NCI-H1436 treated with DMSO at 0.1 percent for 48 hours (cell line): ENCODE measurements around the gene RFC4.
"Not testable (repeated sequence)": the region's sequence is repeated elsewhere in the genome, so short reads cannot be mapped to it uniquely, and the experiment has no call there.

ENCODE experiments used
- DNase-seq: peaks from one replicate; lab custom pipeline; 2025; lab: John Stamatoyannopoulos, UW

Gene RFC4

DNA sequence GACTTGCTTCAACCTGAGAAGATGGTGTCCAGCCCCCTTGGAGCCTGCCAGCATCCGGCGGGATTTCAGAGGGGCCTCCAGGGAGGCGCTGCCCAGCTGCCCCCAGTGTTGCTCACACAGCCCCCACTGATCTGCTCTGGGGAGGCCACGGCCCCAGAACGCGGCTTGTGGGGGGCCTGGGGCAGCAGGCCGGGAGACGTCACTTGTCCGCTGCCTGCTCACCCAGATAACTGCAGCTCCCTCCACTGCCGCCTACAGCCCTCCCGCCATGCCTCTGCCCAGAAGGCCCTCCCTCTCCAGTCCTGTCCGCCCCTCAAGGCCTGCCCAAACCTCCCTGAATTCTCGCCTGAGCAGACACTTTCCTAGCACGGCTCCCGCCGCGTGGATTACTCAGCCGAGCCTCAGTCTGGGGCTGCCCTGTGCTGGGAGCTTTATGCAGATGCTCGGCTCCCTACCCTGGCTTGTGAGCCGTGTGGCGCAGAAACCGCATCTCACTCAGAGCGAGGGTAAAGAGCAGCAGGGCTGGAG, 19.1 kb upstream of the RFC4 start:
- no peak for DNase-seq

DNA sequence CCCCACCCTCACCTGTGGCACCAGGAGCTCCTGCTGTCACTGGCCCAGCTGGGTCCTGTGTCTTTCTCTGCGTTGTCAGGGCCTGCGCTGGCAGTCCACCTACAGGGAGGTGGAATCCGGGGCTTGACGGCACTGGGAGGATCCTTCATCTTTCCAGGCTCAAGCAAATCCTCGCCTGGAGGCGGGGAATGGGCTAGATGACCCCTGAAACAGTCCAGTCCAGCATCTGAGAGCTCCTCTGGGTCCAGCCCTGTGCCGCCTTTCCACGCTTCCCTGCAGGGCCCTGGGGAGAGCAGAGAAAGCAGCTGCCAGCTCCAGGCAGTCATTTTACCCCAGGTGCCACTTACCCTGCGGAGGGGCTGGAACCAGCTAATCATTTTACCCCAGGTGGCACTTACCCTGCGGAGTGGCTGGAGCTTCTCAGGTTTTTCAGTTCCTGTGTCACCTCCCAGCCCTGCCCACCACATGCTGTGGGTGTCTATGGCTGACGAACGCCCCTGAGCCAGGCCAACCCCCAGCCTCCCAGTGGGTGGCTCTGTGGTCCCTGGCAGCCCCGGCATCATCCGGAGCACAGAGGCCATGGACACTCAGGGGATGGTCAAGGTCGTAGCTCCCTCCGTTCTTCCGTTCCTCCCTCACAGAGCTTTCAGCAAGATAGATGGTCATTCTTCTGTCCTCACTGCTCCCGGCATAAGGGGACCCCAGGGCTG, 18.3 kb upstream of the RFC4 start:
- DNase-seq: no peak

DNA sequence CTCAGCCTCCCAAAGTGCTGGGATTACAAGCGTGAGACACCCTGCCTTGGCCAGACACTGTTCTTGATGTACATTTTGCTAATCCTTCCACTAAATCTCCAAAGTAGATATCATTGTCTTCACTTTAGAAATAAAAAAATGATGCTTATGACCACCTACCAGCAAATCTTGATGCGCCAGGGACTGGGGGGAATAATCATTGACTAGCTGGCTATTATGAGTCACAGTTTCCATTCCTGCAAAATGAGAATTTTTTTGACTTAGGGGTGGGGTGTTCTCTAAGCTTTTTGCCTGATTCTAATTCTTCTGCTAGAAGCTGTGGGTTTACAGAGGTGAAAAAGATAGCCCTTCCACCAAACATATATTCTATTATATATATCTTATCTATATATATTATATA, 17.1 kb upstream of the RFC4 start:
- DNase-seq: no peak

DNA sequence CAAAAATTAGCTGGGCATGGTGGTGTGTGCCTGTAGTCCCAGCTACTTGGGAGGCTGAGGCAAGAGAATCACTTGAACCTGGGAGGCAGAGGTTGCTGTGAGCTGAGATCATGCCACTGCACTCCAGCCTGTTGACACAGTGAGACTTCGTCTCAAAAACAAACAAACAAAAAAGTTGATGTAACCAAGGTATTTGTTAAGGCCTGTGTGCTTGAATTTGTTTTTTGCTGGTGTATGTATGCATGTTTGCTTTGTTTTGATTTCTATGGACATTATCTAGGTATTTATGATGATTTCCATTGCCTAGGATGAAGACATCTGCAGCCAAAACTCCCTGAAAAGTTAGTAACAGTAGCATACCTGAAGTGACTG, 16.1 kb upstream of the RFC4 start:
- not testable (repeated sequence) for DNase-seq

DNA sequence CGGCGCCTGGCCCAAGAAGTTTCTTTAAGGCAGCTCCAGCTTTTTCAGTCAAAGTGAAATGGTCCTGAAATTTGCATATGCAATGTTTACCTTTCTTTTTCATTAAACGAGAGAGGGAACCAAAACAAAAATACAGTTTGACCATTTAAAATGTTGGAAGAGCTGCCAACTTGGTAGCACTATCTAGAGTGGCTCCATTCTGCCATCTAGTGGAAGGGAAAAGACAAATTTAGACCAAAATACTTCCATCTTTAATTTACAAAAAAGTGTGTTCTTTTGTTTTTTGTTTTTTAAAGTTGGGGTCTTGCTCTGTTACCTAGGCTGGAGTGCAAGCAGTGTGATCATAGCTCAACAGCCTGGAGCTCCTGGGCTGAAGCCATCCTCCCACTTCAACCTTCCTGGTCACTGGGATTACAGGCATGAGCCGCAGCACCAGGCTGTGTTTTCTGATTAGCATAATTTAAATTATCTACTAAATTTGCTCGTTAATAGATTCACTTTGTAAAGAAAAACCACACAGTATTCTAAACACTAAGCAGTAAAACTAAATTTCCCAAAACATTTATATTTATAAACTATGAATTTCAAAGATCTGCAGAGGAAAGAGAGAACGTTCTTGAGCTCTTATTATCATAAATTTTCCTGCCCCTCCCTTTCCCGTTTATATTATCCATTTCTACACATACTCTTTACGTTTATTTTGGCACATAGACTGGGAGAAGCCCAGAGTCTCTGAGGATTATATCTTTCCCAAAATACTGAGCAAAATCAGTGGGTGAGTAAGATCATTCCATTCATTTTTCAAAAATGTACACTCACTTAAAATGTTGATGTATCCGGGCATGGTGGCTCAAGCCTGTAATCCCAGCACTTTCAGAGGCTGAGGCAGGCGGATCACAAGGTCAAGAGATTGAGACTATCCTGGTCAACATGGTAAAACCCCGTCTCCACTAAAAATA, 15.4 kb upstream of the RFC4 start:
- peak; percentile 54 for DNase-seq

DNA sequence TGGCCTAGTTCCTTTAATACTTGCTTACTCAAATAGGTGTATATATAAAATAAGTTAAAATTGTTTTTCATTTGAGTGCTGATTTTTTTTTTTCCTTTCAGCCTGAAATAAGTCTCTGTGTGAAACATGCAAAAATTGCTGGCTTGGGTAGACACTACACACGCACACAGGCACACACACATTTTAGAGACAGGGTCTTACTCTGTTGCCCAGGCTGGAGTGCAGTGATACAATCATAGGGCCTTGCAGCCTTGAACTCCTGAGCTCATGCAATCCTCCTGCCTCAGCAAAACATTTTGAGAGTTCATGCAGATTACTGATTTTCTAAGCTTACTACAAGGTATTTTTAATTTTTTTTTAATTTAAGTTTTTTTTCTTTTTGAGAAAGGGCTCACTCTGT, 12.7 kb upstream of the RFC4 start:
- no peak for DNase-seq

DNA sequence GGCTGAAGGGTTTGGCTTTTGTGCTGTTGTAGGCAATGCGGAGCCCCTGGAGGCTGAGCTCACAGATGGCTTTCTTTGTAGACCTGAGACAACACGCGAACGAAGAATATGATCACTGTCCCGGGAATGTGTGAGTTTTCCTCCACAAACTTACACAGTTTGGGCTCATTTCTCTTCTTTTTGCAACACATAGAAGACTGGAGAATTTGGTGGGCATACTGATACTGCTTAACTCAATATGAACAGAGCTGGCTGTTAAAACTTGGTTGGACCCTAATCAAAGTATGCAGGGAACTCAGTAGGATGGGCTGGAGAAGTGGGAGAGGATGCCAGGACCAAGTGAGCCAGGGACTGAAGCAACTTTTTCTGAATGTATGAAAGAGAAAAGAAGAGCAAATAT, 12.2 kb upstream of the RFC4 start:
- DNase-seq: no peak

DNA sequence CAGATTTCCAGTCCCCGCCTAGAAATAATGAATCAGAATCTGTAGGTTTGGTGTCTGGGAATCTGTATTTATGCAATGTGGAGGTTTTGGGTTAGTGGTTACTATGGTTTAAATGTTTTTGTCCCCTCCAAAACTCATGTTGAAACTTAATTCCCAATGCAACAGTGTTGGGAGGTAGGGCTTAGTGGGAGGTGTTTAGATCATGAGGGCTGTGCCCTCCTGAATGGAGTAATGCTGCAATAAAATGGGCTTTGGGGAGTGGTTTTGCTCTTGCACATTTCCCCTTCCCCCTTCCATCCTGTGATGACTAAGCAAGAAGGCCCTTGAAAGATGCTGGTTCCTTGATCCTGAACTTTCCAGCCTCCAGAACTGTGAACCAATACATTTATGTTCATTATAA, 9.2 kb upstream of the RFC4 start:
- DNase-seq: no peak

DNA sequence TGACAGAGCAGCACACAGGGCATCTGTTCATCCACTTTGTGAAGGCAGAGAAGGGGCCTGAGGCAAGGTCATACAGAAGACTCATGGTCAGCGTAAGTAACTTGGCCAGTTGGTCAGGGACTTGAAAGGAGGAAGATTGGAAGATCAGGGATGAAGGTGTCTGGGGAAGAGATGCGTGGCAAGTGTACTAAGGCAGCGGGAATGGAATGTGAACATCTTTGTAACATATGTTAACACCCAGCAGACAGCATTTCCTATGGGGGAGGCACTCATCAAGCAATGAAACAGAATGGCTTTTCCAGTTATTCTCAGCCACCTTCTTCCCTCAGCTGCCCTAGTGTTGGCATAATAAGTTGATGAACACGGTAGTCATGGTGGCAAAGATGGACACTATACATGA, 7.8 kb upstream of the RFC4 start:
- DNase-seq: no peak

DNA sequence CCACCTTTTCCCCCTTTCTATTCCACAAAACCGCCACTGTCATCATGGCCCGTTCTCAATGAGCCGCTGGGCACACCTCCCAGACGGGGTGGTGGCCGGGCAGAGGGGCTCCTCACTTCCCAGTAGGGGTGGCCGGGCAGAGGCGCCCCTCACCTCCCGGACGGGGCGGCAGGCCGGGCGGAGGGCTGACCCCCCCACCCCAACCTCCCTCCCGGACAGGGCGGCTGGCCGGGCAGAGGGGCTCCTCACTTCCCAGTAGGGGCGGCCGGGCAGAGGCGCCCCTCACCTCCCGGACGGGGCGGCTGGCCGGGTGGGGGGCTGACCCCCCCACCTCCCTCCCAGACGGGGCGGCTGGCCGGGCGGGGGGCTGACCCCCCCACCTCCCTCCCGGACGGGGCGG, 5.0 kb upstream of the RFC4 start:
- DNase-seq: not testable (repeated sequence)

DNA sequence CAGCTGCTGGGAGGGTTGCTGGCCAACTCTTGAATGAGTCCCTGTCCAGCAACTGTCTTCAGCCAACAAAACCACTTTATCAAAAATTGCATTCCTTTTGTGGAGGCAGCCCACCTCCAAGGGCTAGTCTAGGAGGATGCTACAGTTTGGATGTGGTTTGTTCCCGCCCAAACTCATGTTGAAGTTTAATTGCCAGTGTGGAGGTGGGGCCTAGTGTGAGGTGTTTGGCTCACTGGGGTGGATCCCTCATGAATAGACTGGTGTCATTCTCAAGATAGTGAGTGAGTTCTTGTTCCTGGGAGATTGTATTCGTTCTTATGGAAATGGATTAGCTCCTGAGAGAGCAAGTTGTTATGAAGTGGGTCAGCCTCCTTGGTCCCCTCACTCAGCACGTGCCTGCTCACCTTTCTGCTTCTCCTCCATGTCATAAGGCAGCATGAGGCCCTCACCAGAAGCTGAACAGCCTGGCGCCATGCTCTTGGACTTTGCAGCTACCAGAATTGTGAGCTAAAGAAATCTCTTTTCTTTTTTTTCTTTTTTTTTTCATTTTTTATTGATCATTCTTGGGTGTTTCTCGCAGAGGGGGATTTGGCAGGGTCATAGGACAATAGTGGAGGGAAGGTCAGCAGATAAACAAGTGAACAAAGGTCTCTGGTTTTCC, 4.2 kb upstream of the RFC4 start:
- DNase-seq: no peak

DNA sequence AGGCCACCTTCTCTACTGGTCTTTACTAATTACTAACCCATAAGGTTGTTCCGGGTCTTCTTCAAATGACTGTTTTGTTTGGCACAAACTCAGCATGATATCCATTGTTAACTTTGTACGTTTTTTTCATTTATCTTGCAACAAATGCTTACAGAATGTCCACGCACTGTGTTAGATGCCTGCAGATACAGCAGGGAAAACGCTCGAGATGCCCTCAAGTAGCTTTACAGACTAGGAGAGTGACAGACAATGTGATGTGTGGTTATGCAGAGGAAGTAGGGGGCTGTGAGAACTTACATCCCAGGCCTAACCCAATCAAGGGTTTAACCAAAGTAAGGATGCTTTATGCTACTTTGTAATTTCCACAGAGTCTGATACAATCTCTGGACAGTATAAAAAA, 949 bp upstream of the RFC4 start:
- no peak for DNase-seq

DNA sequence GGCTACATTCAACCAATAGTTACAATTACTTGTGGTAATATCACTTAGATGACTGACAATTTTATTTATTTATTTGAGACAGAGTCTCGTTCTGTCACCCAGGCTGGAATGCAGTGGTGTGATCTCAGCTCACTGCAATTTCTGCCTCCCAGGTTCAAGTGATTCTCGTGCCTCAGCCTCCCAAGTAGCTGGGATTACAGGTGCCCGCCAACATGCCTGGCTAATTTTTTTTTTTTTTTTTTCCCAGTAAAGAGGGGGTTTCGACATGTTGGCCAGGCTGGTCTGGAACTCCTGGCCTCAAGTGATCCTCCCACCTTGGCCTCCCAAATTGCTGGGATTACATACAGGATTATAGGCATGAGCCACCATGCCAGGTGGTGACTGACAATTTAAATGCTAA, 2.8 kb downstream of the RFC4 start:
- not testable (repeated sequence) for DNase-seq

DNA sequence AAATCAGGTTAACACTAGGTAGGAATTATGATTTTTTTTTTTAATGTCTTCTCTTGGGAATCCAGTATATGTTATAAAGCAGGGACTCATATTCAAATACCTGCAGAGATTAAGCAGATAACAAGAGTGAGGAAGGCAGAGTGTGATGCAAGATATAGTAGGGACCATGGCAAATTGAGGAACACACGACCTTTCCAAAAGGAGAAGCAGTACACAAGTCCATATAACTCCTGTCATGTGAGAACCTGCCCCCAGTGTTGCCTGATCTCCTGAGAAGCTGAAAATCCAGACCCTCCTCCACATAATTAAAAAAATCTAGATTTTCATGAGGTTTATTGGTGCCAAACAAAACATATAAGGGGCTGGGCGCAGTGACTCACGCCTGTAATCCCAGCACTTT, 3.6 kb downstream of the RFC4 start:
- DNase-seq: no peak

DNA sequence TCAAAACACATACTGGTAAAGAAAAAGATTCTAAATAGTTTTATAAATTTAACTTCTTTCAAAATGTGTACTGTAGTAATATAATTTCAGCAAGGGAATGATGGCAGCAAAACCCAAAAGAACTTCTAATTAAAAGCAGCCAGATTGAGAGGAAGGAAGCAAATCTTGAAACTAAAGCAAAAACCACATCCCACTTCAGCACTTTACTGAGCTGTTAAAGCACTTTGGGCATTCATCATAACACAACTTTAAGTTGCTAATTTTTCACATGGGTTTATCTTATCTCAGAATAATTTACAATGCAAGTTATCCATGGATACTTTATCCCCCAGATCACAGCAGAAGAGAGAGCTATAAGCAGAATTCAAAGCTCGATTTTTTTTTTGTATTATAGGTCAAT, 6.0 kb downstream of the RFC4 start:
- DNase-seq: no peak

DNA sequence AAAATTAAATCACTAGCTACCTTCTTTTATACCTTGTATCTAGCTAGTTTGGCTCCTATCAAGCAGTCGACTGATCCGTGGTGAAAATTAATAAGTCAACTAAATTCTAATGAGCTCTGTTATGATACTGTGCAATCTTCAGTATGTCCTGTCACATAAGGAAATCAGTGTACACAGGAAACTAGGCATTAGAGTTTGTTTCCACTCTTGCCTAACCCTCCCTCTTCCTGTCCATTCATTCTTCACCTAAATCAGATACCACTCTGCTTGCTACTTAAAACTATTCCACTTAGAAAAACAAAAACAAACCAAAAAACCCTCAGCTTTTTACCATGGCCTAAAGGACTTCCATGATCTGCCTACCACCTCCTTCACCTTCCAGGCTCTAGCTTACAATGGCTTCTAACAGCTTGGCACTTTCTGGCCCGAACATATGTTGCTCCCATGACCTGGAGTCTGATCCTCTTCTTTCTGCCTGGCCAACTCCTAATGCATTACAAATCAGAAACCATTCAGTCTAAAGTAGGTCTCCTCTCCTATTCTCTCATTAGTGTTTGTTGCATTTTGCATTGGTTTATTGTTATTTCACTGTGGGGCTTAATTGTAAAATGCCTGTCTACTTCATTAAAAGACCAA, 7.9 kb downstream of the RFC4 start:
- DNase-seq: no peak

DNA sequence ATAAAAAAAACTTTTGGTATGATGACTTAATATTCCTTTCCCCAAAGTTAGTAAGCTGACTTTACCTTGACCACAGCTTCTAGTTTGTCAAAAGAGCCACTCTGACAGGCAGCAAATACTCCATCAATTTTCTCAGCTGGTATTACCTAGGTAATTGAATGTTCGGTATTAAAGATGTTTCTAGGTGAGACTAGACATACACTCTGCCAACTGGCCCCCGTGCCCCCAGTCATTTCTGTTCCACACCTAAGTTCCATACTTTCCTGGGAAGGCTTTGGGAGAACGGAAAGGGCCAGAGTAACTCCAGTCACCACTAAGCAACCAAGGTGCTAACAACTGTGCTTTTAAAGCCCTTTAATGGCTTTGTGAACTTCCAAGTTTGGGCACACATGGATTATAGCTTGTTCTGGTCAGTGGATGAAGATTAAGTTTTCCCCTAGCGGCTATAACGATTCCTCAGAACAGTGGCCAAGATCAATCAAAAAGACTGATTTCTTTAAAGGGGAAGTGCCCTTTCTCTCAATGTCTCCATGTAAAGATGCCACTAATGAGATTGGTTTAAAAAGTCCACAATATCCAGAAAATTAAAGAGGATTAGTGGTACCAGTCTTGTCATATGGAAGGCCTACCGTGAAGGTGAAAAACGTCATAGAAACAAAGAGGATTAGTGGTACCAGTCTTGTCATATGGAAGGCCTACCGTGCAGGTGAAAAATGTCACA, 15.9 kb downstream of the RFC4 start:
- DNase-seq: no peak

DNA sequence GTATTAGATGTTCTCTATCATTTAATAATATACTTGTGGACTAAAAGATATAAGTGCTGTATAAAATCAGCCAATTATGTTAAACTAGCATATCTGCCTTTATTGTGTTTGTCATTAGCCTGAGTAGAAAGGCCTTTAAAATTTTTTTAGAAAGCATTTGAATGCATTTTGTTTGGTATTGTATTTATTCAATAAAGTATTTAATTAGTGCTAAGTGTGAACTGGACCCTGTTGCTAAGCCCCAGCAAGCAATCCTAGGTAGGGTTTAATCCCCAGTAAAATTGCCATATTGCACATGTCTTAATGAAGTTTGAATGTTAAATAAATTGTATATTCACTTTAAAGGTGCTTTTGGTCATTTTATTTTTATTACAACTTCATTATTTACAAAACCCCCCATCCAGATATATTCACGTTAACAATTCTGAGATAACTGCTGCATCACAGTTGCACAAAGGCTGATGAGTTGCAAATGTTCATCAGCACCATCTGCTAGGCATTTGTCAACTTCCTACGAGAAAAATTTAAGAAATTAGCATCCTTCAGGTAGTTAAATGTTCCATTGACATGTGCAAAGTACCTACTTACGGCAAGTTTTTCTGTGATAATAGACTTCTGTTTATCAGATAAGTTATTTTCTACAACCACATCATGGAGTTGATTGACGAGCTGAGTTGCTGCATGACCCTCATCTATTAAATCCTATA, 16.6 kb downstream of the RFC4 start:
- DNase-seq: no peak

DNA sequence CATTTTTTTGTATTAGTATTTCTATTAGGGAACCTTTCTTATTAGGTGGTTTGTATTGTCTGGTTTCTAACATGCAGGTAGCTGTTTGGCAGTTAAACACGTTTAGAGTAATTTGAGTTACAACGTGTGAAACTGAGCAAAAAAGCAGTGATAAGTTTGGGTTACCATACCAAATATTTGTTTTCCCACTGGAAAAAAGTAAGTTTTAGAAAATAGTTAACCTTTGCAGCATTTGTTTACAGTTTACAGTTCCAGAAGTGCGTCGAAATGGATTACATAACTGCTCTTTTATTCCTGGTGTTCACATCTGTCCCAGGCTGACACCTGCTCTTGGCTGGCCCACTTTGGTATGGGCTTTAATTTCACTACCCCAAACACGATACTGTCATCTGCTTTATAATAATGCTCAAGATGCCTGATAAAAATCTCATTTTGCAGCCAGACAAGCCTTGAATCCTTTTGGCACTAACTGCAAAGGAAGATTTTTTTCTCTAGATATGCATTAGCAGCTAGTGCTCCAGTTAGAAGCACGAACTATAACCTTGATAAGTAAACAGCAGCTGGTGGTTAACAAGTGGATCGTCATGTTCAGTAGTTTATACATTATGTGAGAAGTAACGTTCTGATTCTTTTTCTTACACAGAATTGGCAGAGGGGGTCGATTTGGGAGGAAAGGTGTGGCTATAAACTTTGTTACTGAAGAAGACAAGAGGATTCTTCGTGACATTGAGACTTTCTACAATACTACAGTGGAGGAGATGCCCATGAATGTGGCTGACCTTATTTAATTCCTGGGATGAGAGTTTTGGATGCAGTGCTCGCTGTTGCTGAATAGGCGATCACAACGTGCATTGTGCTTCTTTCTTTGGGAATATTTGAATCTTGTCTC, 17.6 kb downstream of the RFC4 start:
- no peak for DNase-seq
